Trophoblast cell (in vitro differentiated cells and primary cell): ENCODE measurements around the gene ATPAF2.

Source experiments
- DNase-seq, 2 donors: peaks; one replicate each; pipeline ENCODE4 v3.0.0-alpha.2; 2016
- H2AFZ ChIP-seq: 2 replicates; pipeline ENCODE4 v1.6.1; 2013; ENCODE audit warnings: low read length, moderate library complexity, mild to moderate bottlenecking; ENCODE audit not compliant: insufficient read depth, poor library complexity
- H2AK5ac ChIP-seq: 2 replicates; pipeline ENCODE4 v1.6.1; 2013; ENCODE audit warnings: mild to moderate bottlenecking, low read length
- H2BK120ac ChIP-seq: 2 replicates; pipeline ENCODE4 v1.6.1; 2013; ENCODE audit warnings: low read length, mild to moderate bottlenecking, moderate library complexity; ENCODE audit not compliant: insufficient read depth, poor library complexity
- H2BK12ac ChIP-seq: 2 replicates; pipeline ENCODE4 v1.6.1; 2013; ENCODE audit warnings: mild to moderate bottlenecking, low read length, moderate library complexity
- H2BK5ac ChIP-seq: 2 replicates; pipeline ENCODE4 v1.6.1; 2013; ENCODE audit warnings: low read length, low read depth, moderate library complexity, mild to moderate bottlenecking; ENCODE audit not compliant: poor library complexity
- H3K14ac ChIP-seq: 2 replicates; pipeline ENCODE4 v1.6.1; 2013; ENCODE audit warnings: mild to moderate bottlenecking, low read length
- H3K18ac ChIP-seq: 2 replicates; pipeline ENCODE4 v1.6.1; 2013; ENCODE audit warnings: mild to moderate bottlenecking, low read length
- H3K23ac ChIP-seq: 2 replicates; pipeline ENCODE4 v1.6.1; 2013; ENCODE audit warnings: low read length
- H3K27ac ChIP-seq: 2 replicates; pipeline ENCODE4 v1.5.1; 2013; ENCODE audit warnings: low read depth, mild to moderate bottlenecking, inconsistent platforms, low read length, moderate library complexity
- H3K27me3 ChIP-seq: 2 replicates; pipeline ENCODE4 v1.6.1; 2013; ENCODE audit warnings: inconsistent platforms, mild to moderate bottlenecking, low read length, moderate library complexity; ENCODE audit not compliant: insufficient read depth
- H3K36me3 ChIP-seq, 2 experiments: 1 replicate in 1 of 2; 2 replicates in 1 of 2; pipeline ENCODE4 v1.6.1; 2013; ENCODE audit warnings: low read length in 2 of 2, mild to moderate bottlenecking in 2 of 2, moderate library complexity in 1 of 2; ENCODE audit not compliant: insufficient read depth in 2 of 2, control insufficient read depth in 1 of 2
- H3K4ac ChIP-seq: 2 replicates; pipeline ENCODE4 v1.6.1; 2013; ENCODE audit warnings: low read depth, mild to moderate bottlenecking, low read length, moderate library complexity
- H3K4me1 ChIP-seq, 2 experiments: 1 replicate in 1 of 2; 2 replicates in 1 of 2; pipeline ENCODE4 v1.6.1; 2013; ENCODE audit warnings: low read length in 2 of 2, mild to moderate bottlenecking in 2 of 2, moderate library complexity in 1 of 2; ENCODE audit not compliant: insufficient read depth in 2 of 2, control insufficient read depth in 1 of 2
- H3K4me2 ChIP-seq: 2 replicates; pipeline ENCODE4 v1.6.1; 2013; ENCODE audit warnings: inconsistent platforms, mild to moderate bottlenecking, low read length, moderate library complexity
- H3K4me3 ChIP-seq: 2 replicates; pipeline ENCODE4 v1.5.1; 2013; ENCODE audit warnings: mild to moderate bottlenecking, low read depth, low read length, inconsistent platforms
- H3K79me1 ChIP-seq: one replicate; pipeline ENCODE4 v1.6.1; 2013; ENCODE audit warnings: low read length
- H3K79me2 ChIP-seq: 2 replicates; pipeline ENCODE4 v1.6.1; 2013; ENCODE audit warnings: low read length, mild to moderate bottlenecking; ENCODE audit not compliant: control insufficient read depth, insufficient read depth, poor library complexity
- H3K9ac ChIP-seq: 2 replicates; pipeline ENCODE4 v1.6.1; 2013; ENCODE audit warnings: mild to moderate bottlenecking, low read length
- H3K9me3 ChIP-seq: 2 replicates; pipeline ENCODE4 v1.6.1; 2013; ENCODE audit warnings: low read depth, mild to moderate bottlenecking, control low read depth, inconsistent platforms, low read length; ENCODE audit not compliant: insufficient read depth
- H4K12ac ChIP-seq: 2 replicates; pipeline ENCODE4 v1.6.1; 2013; ENCODE audit warnings: low read depth, mild to moderate bottlenecking, low read length, moderate library complexity
- H4K8ac ChIP-seq: 2 replicates; pipeline ENCODE4 v1.6.1; 2013; ENCODE audit warnings: low read depth, mild to moderate bottlenecking, low read length, moderate library complexity
- H4K91ac ChIP-seq: one replicate; pipeline ENCODE4 v1.6.1; 2013; ENCODE audit warnings: low read depth, mild to moderate bottlenecking, low read length, moderate library complexity
- WGBS: extraction: QIAGEN DNeasy Blood & Tissue Kit; methylation state at CpG from one replicate; pipeline ENCODE4 v1.1.7; 2013; ENCODE audit warnings: missing lambda C conversion rate; ENCODE audit not compliant: insufficient read length, insufficient coverage; ENCODE audit errors: extremely low coverage; 5-methylcytosine and 5-hydroxymethylcytosine counted together

ATPAF2 gene

DNA sequence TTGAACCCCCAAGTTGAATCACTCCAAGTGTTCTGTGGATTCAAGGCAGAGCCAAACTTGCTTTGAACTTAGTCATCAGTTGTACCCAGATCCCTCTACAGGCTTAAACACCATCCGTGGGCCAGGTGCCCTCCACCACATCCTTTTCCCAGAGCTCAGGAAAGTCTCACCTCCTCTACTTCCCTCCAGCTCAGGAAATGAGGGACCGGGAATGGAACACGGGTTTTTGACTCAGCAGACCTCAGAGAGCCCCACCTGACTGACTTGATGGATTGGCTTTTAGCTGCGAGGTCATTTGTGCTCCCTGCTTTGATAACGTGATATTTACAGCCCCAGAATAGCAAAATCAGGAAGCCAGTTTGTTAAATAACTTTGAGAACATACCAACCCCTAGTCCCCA lies 20.3 kb upstream of the ATPAF2 start:
- Histone ChIP-seq H3K9me3 (no peaks in the 10 kb centered on the region), H2AFZ (no peak overlapping the region), H2BK120ac (no peak overlapping the region), H3K4ac (no peak overlapping the region), H3K79me2 (no peaks in the 10 kb centered on the region), H3K23ac (no peak overlapping the region), H2BK5ac (no peak overlapping the region), H4K12ac (no peak overlapping the region), H3K4me2 (no peak overlapping the region), H2AK5ac (no peak overlapping the region), H3K4me1 (no peaks in the 10 kb centered on the region), H3K27ac (no peak overlapping the region), H3K9ac (no peak overlapping the region), H4K8ac (no peak overlapping the region), H3K18ac (no peak overlapping the region), H3K36me3 (peaks cover 23 to 26% of the 10 kb centered on the region in 2 experiments), H2BK12ac (no peak overlapping the region), H3K14ac (no peak overlapping the region), H3K27me3 (no peaks in the 10 kb centered on the region), H3K4me3 (no peak overlapping the region), H3K79me1 (no peaks in the 10 kb centered on the region), H4K91ac (no peak overlapping the region)
- no CpG with 5 or more reads among the region's 5 CpGs for WGBS
- DNase-seq, result no peak

GRCh38 chr17:18056214-18056613 lies 17.2 kb upstream of the ATPAF2 start:
- WGBS, result no CpG with 5 or more reads among the region's 3 CpGs

GRCh38 chr17:18055597-18055996 lies 16.6 kb upstream of the ATPAF2 start:
- H3K14ac ChIP-seq, result no peak overlapping the region
- H3K4ac ChIP-seq, result no peak overlapping the region
- H3K27me3 ChIP-seq, result no peaks in the 10 kb centered on the region
- no peak overlapping the region for H3K18ac ChIP-seq
- H2BK12ac ChIP-seq, result no peak overlapping the region
- H3K9me3 ChIP-seq, result no peaks in the 10 kb centered on the region
- peaks cover 12 to 20% of the 10 kb centered on the region in 2 experiments for H3K36me3 ChIP-seq
- no peak overlapping the region for H4K8ac ChIP-seq
- no peak overlapping the region for H3K4me3 ChIP-seq
- no peak overlapping the region for H4K91ac ChIP-seq
- no peaks in the 10 kb centered on the region for H3K79me1 ChIP-seq
- no CpG with 5 or more reads among the region's 6 CpGs for WGBS
- peak in 1 of 2 donors; percentile 57 for DNase-seq
- H2BK5ac ChIP-seq, result no peak overlapping the region
- H2BK120ac ChIP-seq, result no peak overlapping the region
- no peak overlapping the region for H3K23ac ChIP-seq
- no peak overlapping the region for H3K4me2 ChIP-seq
- no peak overlapping the region for H2AFZ ChIP-seq
- H2AK5ac ChIP-seq, result no peak overlapping the region
- no peaks in the 10 kb centered on the region for H3K79me2 ChIP-seq
- H3K27ac ChIP-seq, result no peak overlapping the region
- no peaks in the 10 kb centered on the region for H3K4me1 ChIP-seq
- no peak overlapping the region for H4K12ac ChIP-seq
- no peak overlapping the region for H3K9ac ChIP-seq

More at GRCh38 chr17:18056214-18056613, 17.2 kb upstream of the ATPAF2 start:
- Histone ChIP-seq H4K91ac (no peak overlapping the region), H2BK120ac (no peak overlapping the region), H2BK12ac (no peak overlapping the region), H3K4me2 (no peak overlapping the region), H3K18ac (no peak overlapping the region), H3K9me3 (no peaks in the 10 kb centered on the region), H3K79me2 (no peaks in the 10 kb centered on the region), H2AFZ (no peak overlapping the region), H3K4me3 (no peak overlapping the region), H3K27me3 (no peaks in the 10 kb centered on the region), H3K27ac (no peak overlapping the region), H3K4me1 (no peaks in the 10 kb centered on the region), H3K79me1 (no peaks in the 10 kb centered on the region), H3K23ac (no peak overlapping the region), H4K8ac (no peak overlapping the region), H2BK5ac (no peak overlapping the region), H3K14ac (no peak overlapping the region), H4K12ac (no peak overlapping the region), H3K4ac (no peak overlapping the region), H2AK5ac (no peak overlapping the region), H3K36me3 (peaks cover 14 to 20% of the 10 kb centered on the region in 2 experiments), H3K9ac (no peak overlapping the region)
- no peak for DNase-seq

- H3K4me3 ChIP-seq, result no peak overlapping the region
- no peaks in the 10 kb centered on the region for H3K79me1 ChIP-seq
- no peak overlapping the region for H2BK5ac ChIP-seq
- H4K8ac ChIP-seq, result no peak overlapping the region
- no peak overlapping the region for H2BK12ac ChIP-seq
- no peak overlapping the region for H2AFZ ChIP-seq
- H3K4me1 ChIP-seq, result peaks cover 0 to 4% of the 10 kb centered on the region in 2 experiments
- H3K79me2 ChIP-seq, result no peaks in the 10 kb centered on the region
- no peak overlapping the region for H3K18ac ChIP-seq
- H4K91ac ChIP-seq, result no peak overlapping the region
- no peak overlapping the region for H3K4me2 ChIP-seq
- H3K23ac ChIP-seq, result no peak overlapping the region
- H3K27ac ChIP-seq, result no peak overlapping the region
- no peaks in the 10 kb centered on the region for H3K9me3 ChIP-seq
- H3K9ac ChIP-seq, result no peak overlapping the region
- no peak overlapping the region for H2AK5ac ChIP-seq
- H3K14ac ChIP-seq, result no peak overlapping the region
- no peak overlapping the region for H3K4ac ChIP-seq
- no CpG with 5 or more reads among the region's 3 CpGs for WGBS
- H2BK120ac ChIP-seq, result no peak overlapping the region
- H3K36me3 ChIP-seq, result peaks cover 4 to 19% of the 10 kb centered on the region in 2 experiments
- no peak overlapping the region for H4K12ac ChIP-seq
- no peaks in the 10 kb centered on the region for H3K27me3 ChIP-seq
- DNase-seq, result no peak
These were observed 6.9 kb upstream of the ATPAF2 start for GRCh38 chr17:18045691-18046350.
